Measurements from ENCODE around the gene PPIA.
"Not testable (repeated sequence)": the region's sequence is repeated elsewhere in the genome, so short reads cannot be mapped to it uniquely, and the experiment has no call there.

The PPIA gene

DNA sequence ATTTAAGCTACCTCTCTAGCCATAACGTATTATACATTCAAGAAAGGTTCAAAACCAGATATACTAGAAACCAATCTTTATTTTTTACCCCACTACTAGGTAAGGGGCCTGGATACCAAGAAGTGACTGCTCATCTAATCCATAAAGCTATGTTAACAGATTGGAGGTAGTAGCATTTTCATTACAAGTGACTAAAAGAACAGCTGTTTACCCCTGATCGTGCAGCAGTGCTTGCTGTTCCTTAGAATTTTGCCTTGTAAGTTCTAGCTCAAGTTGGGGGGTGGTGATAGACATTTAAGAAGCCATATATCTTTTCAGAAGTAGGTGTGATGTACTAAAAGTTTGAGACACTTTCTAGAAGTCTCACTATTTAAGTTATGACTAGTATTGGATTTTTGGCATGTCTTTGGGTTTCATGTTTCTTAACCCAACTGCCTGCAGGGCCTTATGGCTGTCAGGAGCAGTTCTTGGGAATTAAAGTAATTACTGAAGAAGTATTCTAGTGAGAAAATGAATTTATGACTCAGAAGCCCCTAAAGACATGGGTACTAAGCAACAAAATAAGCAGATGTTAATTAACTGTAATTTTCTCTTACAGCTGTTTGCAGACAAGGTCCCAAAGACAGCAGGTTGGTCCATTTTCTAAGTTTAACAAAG is 2.3 kb downstream of the PPIA start:
- Histone ChIP-seq H3K4me1 (ENCODE audit: control insufficient read depth, insufficient read depth, low read length, poor library complexity, severe bottlenecking) (peaks cover 18% of the 10 kb centered on the region), H3K9me3 (ENCODE audit: control insufficient read depth, low read length) (no peaks in the 10 kb centered on the region), H3K27me3 (replicated peaks; ENCODE audit: control insufficient read depth, insufficient read depth, low read length, poor library complexity, severe bottlenecking) (no peaks in the 10 kb centered on the region), H3K27ac (ENCODE audit: insufficient read depth, low read length, poor library complexity, severe bottlenecking) (peak overlapping the region; percentile 44), H3K4me3 (ENCODE audit: insufficient read depth, low read depth, low read length, poor library complexity, severe bottlenecking) (peak overlapping the region; percentile 68), H3K36me3 (ENCODE audit: control insufficient read depth, insufficient read depth, low read length) (peaks cover 45% of the 10 kb centered on the region)
- DNase-seq, result no peak

GRCh38 chr7:44799939-44800338 is 3.5 kb downstream of the PPIA start:
- Histone ChIP-seq H3K9me3 (ENCODE audit: control insufficient read depth, low read length) (no peaks in the 10 kb centered on the region), H3K36me3 (ENCODE audit: control insufficient read depth, insufficient read depth, low read length) (peaks cover 54% of the 10 kb centered on the region), H3K4me3 (ENCODE audit: insufficient read depth, low read depth, low read length, poor library complexity, severe bottlenecking) (no peak overlapping the region), H3K27me3 (replicated peaks; ENCODE audit: control insufficient read depth, insufficient read depth, low read length, poor library complexity, severe bottlenecking) (no peaks in the 10 kb centered on the region), H3K4me1 (ENCODE audit: control insufficient read depth, insufficient read depth, low read length, poor library complexity, severe bottlenecking) (peaks cover 18% of the 10 kb centered on the region), H3K27ac (ENCODE audit: insufficient read depth, low read length, poor library complexity, severe bottlenecking) (no peak overlapping the region)
- no peak for DNase-seq

- Histone ChIP-seq H3K4me1 (ENCODE audit: control insufficient read depth, insufficient read depth, low read length, poor library complexity, severe bottlenecking) (peaks cover 15% of the 10 kb centered on the region), H3K36me3 (ENCODE audit: control insufficient read depth, insufficient read depth, low read length) (peaks cover 54% of the 10 kb centered on the region), H3K4me3 (ENCODE audit: insufficient read depth, low read depth, low read length, poor library complexity, severe bottlenecking) (no peak overlapping the region), H3K9me3 (ENCODE audit: control insufficient read depth, low read length) (no peaks in the 10 kb centered on the region), H3K27ac (ENCODE audit: insufficient read depth, low read length, poor library complexity, severe bottlenecking) (no peak overlapping the region), H3K27me3 (replicated peaks; ENCODE audit: control insufficient read depth, insufficient read depth, low read length, poor library complexity, severe bottlenecking) (no peaks in the 10 kb centered on the region)
- DNase-seq, result no peak
These were observed 5.4 kb downstream of the PPIA start for GRCh38 chr7:44801890-44802289.

- Histone ChIP-seq H3K36me3 (ENCODE audit: control insufficient read depth, insufficient read depth, low read length) (peaks cover 54% of the 10 kb centered on the region), H3K4me3 (ENCODE audit: insufficient read depth, low read depth, low read length, poor library complexity, severe bottlenecking) (no peak overlapping the region), H3K9me3 (ENCODE audit: control insufficient read depth, low read length) (no peaks in the 10 kb centered on the region), H3K27ac (ENCODE audit: insufficient read depth, low read length, poor library complexity, severe bottlenecking) (no peak overlapping the region), H3K4me1 (ENCODE audit: control insufficient read depth, insufficient read depth, low read length, poor library complexity, severe bottlenecking) (peaks cover 15% of the 10 kb centered on the region), H3K27me3 (replicated peaks; ENCODE audit: control insufficient read depth, insufficient read depth, low read length, poor library complexity, severe bottlenecking) (no peaks in the 10 kb centered on the region)
- no peak for DNase-seq
These were observed 6.0 kb downstream of the PPIA start for GRCh38 chr7:44802418-44803025.

DNA sequence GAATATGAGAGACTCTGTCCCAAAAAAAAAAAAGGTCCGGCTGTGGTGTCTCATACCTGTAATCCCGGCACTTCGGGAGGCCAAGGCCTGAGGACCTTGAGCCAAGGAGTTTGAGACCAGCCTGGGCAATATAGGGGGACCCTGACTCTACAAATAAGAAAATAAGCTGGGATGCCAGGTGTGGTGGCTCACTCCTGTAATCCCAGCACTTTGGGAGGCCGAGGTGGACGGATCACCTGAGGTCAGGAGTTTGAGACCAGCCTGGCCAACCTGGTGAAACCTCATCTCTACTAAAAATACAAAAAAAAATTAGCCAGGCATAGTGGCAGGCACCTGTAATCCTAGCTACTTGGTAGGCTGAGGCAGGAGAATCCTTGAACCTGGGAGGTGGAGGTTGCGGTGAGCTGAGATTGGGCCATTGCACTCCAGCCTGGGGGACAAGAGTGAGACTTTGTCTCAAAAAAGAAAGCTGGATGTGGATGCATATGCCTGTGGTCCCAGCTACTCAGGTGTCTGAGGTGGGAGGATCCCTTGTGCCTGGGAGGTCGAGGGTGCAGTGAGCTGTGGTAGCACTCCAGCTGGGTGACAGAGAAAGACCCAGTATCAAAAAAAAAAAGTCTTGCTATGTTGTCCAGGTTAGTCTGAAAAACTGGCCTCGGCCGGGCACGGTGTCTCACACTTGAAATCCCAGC is 7.5 kb downstream of the PPIA start:
- H3K9me3 ChIP-seq (ENCODE audit: control insufficient read depth, low read length); H3K4me1 ChIP-seq (ENCODE audit: control insufficient read depth, insufficient read depth, low read length, poor library complexity, severe bottlenecking); H3K27ac ChIP-seq (ENCODE audit: insufficient read depth, low read length, poor library complexity, severe bottlenecking); H3K27me3 ChIP-seq (replicated peaks; ENCODE audit: control insufficient read depth, insufficient read depth, low read length, poor library complexity, severe bottlenecking); H3K4me3 ChIP-seq (ENCODE audit: insufficient read depth, low read depth, low read length, poor library complexity, severe bottlenecking); DNase-seq: not testable (repeated sequence)
- H3K36me3 ChIP-seq (ENCODE audit: control insufficient read depth, insufficient read depth, low read length), result peaks cover 48% of the 10 kb centered on the region

DNA sequence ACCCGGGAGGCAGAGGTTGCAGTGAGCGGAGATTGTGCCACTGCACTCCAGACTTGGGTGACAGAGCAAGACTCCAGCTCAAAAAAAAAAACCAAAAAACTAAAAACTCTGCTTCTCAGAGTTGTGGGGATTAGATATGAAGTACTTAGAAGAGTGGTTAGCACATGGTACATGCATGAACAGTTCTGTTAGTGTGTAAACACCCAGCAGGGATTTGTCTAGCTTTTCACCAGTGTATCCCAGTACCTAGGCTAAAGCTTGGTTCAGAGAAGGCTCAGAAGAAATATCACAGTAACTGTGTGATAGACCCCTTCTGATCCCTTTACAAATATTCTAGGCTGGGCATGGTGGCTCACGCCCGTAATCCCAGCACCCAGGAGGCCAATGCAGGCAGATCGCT is 9.5 kb downstream of the PPIA start:
- no peaks in the 10 kb centered on the region for H3K27me3 ChIP-seq (replicated peaks; ENCODE audit: control insufficient read depth, insufficient read depth, low read length, poor library complexity, severe bottlenecking)
- no peaks in the 10 kb centered on the region for H3K4me1 ChIP-seq (ENCODE audit: control insufficient read depth, insufficient read depth, low read length, poor library complexity, severe bottlenecking)
- peaks cover 32% of the 10 kb centered on the region for H3K36me3 ChIP-seq (ENCODE audit: control insufficient read depth, insufficient read depth, low read length)
- no peak for DNase-seq
- no peak overlapping the region for H3K4me3 ChIP-seq (ENCODE audit: insufficient read depth, low read depth, low read length, poor library complexity, severe bottlenecking)
- no peaks in the 10 kb centered on the region for H3K9me3 ChIP-seq (ENCODE audit: control insufficient read depth, low read length)
- H3K27ac ChIP-seq (ENCODE audit: insufficient read depth, low read length, poor library complexity, severe bottlenecking), result no peak overlapping the region

DNA sequence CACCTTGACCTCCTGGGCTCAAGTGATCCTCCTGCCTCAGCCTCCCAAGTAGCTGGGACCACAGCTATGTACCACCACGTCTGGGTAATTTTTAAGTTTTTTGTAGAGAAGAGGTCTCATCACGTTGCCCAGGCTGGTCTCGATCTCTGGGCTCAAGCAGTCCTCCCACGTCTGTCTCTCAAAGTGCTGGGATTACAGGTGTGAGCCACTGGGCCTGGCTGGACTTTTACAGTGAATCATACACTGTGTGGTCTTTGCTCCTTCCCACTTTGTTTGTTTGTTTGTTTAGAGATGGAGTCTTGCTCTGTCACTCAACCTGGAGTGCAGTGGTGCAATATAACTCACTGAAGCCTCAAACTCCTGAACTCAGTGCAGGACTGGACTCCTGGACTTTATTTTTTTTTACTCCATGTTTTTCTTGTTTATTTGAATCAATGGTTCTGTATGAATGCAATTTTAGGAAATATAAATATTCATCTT is 12.5 kb downstream of the PPIA start:
- H3K27ac ChIP-seq (ENCODE audit: insufficient read depth, low read length, poor library complexity, severe bottlenecking), result no peak overlapping the region
- no peaks in the 10 kb centered on the region for H3K9me3 ChIP-seq (ENCODE audit: control insufficient read depth, low read length)
- H3K4me3 ChIP-seq (ENCODE audit: insufficient read depth, low read depth, low read length, poor library complexity, severe bottlenecking), result no peak overlapping the region
- H3K27me3 ChIP-seq (replicated peaks; ENCODE audit: control insufficient read depth, insufficient read depth, low read length, poor library complexity, severe bottlenecking), result no peaks in the 10 kb centered on the region
- no peak for DNase-seq
- peaks cover 8% of the 10 kb centered on the region for H3K36me3 ChIP-seq (ENCODE audit: control insufficient read depth, insufficient read depth, low read length)
- no peaks in the 10 kb centered on the region for H3K4me1 ChIP-seq (ENCODE audit: control insufficient read depth, insufficient read depth, low read length, poor library complexity, severe bottlenecking)

GRCh38 chr7:44811093-44811492 is 14.6 kb downstream of the PPIA start:
- H3K9me3 ChIP-seq (ENCODE audit: control insufficient read depth, low read length), result no peaks in the 10 kb centered on the region
- H3K4me1 ChIP-seq (ENCODE audit: control insufficient read depth, insufficient read depth, low read length, poor library complexity, severe bottlenecking), result no peaks in the 10 kb centered on the region
- no peak for DNase-seq
- no peak overlapping the region for H3K27ac ChIP-seq (ENCODE audit: insufficient read depth, low read length, poor library complexity, severe bottlenecking)
- H3K27me3 ChIP-seq (replicated peaks; ENCODE audit: control insufficient read depth, insufficient read depth, low read length, poor library complexity, severe bottlenecking), result no peaks in the 10 kb centered on the region
- no peak overlapping the region for H3K4me3 ChIP-seq (ENCODE audit: insufficient read depth, low read depth, low read length, poor library complexity, severe bottlenecking)
- H3K36me3 ChIP-seq (ENCODE audit: control insufficient read depth, insufficient read depth, low read length), result no peaks in the 10 kb centered on the region

GRCh38 chr7:44811571-44811970 is 15.1 kb downstream of the PPIA start:
- Histone ChIP-seq H3K36me3 (ENCODE audit: control insufficient read depth, insufficient read depth, low read length) (no peaks in the 10 kb centered on the region), H3K4me1 (ENCODE audit: control insufficient read depth, insufficient read depth, low read length, poor library complexity, severe bottlenecking) (no peaks in the 10 kb centered on the region)

DNA sequence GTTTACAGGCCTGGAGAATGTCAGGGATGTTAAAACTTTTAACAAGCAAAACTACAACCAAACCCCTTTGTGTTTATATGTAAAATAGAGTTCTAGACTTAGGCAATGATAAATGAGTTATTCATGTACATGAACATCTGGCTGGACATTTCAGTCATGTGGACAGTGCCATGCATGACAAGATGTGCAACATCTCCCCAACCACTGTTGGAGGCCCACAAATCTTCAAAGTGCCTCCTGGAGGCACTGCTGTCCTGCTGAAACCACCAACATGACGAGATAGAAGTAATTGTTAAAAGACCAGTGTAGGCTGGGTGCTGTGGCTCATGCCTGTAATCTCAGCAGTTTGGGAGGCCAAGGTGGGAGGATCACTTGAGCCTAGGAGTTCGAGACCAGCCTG is 18.4 kb downstream of the PPIA start:
- no peak for DNase-seq
- no peak overlapping the region for H3K4me3 ChIP-seq (ENCODE audit: insufficient read depth, low read depth, low read length, poor library complexity, severe bottlenecking)
- no peaks in the 10 kb centered on the region for H3K36me3 ChIP-seq (ENCODE audit: control insufficient read depth, insufficient read depth, low read length)
- no peaks in the 10 kb centered on the region for H3K27me3 ChIP-seq (replicated peaks; ENCODE audit: control insufficient read depth, insufficient read depth, low read length, poor library complexity, severe bottlenecking)
- H3K27ac ChIP-seq (ENCODE audit: insufficient read depth, low read length, poor library complexity, severe bottlenecking), result no peak overlapping the region
- H3K9me3 ChIP-seq (ENCODE audit: control insufficient read depth, low read length), result no peaks in the 10 kb centered on the region
- no peaks in the 10 kb centered on the region for H3K4me1 ChIP-seq (ENCODE audit: control insufficient read depth, insufficient read depth, low read length, poor library complexity, severe bottlenecking)

More at GRCh38 chr7:44811571-44811970, 15.1 kb downstream of the PPIA start:
- Histone ChIP-seq H3K27me3 (replicated peaks; ENCODE audit: control insufficient read depth, insufficient read depth, low read length, poor library complexity, severe bottlenecking) (no peaks in the 10 kb centered on the region), H3K27ac (ENCODE audit: insufficient read depth, low read length, poor library complexity, severe bottlenecking) (no peak overlapping the region), H3K4me3 (ENCODE audit: insufficient read depth, low read depth, low read length, poor library complexity, severe bottlenecking) (no peak overlapping the region), H3K9me3 (ENCODE audit: control insufficient read depth, low read length) (no peaks in the 10 kb centered on the region)
- no peak for DNase-seq
